ENCODE measurements around the gene PIGN. TPM values are rescaled to one million over a fixed set of nuclear protein-coding genes. Genes with fewer than 3 reads are reported as not detected.

The PIGN gene
- total RNA-seq, 1 experiment from 2014 or later: 21.4 TPM

DNA sequence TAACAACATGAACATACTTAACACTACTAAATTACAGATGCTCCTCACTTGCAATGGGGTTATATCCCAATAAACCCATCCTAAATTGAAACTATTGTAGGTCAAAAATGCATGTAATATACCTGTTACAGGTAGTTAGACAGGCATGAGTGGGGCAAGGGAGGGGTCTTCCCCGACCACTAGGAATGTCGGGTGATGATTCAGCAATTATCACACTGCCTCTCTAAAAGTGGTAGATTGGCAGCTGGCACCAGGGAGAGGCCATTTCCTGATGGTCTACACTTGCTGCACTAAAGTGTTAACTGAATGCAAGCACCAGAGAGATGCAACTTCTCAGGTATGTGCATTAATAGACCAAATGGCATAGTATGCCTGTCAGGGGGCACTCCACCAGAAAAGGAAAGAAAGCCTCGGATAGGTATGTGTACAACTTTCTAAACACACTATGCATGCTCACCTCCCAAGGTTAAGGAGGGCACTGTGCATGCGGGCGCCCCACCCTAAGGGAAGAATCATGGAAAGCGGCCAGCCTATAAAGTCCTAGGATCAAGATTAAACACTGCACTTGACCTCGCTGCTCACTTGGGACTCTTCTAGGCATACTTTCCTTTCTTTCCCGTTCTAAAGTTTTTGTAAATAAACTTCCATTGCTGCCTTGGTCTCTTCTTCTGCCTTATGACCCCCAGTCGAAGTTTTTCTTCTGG is 35.6 kb downstream of the PIGN start:
- no peak overlapping the region for H3K27ac ChIP-seq (ENCODE audit: low read length)
- no peaks in the 10 kb centered on the region; the same call in 1 of the 2 replicates for H3K36me3 ChIP-seq (ENCODE audit: control insufficient read depth, insufficient read depth, low read length)
- no peak for DNase-seq (ENCODE audit: low read depth, low spot score)
- intact Hi-C loops (cut with micrococcal nuclease; ENCODE audit: unreplicated experiment) (no loop called here), in situ Hi-C loops (cut with HindIII; ENCODE audit: low pct_unique_long_range_greater_than_20kb, low sequenced_read_pairs) (no loop called here)
- ChIA-PET CTCF (no interaction called here), POLR2A (no interaction called here)
- ATAC-seq: no peak
- H3K27me3 ChIP-seq (ENCODE audit: control insufficient read depth, insufficient read depth, low read length): no peaks in the 10 kb centered on the region
- no peak for TF ChIP-seq POLR2AphosphoS5 (IDR thresholded peaks at IDR 0.05; ENCODE audit: low read depth, low read length)
- TF ChIP-seq TCF7L2 (IDR thresholded peaks at IDR 0.05; ENCODE audit: low read depth, low read length): no peak
- TF ChIP-seq SIN3A (IDR thresholded peaks at IDR 0.05; ENCODE audit: borderline replicate concordance, insufficient read depth, low read depth, low read length): no peak
- TF ChIP-seq, protein P1, sequence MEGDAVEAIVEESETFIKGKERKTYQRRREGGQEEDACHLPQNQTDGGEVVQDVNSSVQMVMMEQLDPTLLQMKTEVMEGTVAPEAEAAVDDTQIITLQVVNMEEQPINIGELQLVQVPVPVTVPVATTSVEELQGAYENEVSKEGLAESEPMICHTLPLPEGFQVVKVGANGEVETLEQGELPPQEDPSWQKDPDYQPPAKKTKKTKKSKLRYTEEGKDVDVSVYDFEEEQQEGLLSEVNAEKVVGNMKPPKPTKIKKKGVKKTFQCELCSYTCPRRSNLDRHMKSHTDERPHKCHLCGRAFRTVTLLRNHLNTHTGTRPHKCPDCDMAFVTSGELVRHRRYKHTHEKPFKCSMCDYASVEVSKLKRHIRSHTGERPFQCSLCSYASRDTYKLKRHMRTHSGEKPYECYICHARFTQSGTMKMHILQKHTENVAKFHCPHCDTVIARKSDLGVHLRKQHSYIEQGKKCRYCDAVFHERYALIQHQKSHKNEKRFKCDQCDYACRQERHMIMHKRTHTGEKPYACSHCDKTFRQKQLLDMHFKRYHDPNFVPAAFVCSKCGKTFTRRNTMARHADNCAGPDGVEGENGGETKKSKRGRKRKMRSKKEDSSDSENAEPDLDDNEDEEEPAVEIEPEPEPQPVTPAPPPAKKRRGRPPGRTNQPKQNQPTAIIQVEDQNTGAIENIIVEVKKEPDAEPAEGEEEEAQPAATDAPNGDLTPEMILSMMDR (IDR thresholded peaks at IDR 0.05): no peak
- TF ChIP-seq, protein P2, sequence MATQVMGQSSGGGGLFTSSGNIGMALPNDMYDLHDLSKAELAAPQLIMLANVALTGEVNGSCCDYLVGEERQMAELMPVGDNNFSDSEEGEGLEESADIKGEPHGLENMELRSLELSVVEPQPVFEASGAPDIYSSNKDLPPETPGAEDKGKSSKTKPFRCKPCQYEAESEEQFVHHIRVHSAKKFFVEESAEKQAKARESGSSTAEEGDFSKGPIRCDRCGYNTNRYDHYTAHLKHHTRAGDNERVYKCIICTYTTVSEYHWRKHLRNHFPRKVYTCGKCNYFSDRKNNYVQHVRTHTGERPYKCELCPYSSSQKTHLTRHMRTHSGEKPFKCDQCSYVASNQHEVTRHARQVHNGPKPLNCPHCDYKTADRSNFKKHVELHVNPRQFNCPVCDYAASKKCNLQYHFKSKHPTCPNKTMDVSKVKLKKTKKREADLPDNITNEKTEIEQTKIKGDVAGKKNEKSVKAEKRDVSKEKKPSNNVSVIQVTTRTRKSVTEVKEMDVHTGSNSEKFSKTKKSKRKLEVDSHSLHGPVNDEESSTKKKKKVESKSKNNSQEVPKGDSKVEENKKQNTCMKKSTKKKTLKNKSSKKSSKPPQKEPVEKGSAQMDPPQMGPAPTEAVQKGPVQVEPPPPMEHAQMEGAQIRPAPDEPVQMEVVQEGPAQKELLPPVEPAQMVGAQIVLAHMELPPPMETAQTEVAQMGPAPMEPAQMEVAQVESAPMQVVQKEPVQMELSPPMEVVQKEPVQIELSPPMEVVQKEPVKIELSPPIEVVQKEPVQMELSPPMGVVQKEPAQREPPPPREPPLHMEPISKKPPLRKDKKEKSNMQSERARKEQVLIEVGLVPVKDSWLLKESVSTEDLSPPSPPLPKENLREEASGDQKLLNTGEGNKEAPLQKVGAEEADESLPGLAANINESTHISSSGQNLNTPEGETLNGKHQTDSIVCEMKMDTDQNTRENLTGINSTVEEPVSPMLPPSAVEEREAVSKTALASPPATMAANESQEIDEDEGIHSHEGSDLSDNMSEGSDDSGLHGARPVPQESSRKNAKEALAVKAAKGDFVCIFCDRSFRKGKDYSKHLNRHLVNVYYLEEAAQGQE (IDR thresholded peaks at IDR 0.05; ENCODE audit: insufficient read depth in 1 of 2, low read depth in 2 of 2, low read length in 1 of 2): no peak
- H3K9me3 ChIP-seq (ENCODE audit: control insufficient read depth, insufficient read depth, low read depth, low read length): no peaks in the 10 kb centered on the region
- BruUV-seq (replicated peaks): no TSS peak
- H3K4me3 ChIP-seq (ENCODE audit: low read depth in 2 of 2, low read length in 2 of 2): no peak overlapping the region
- H3K4me1 ChIP-seq (ENCODE audit: control insufficient read depth, insufficient read depth, low read length): no peaks in the 10 kb centered on the region

DNA sequence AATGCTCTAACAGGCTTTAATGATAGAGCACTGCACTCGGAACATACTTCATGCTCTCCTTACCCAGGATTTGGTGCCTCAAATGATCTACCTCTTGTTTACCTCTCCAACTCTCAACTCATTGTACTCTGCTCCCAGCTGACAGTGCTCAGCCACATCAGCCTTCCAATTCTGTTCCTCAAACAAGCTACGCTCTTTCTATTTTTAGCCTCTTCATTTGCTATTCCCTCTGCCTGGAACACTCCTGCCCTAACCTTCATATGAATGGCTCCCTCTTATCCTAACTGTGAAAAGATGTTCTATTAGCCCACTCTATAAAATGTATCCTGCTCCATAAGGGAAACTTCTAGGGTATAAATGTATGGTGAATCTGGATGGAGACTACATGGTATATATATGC is 42.5 kb downstream of the PIGN start:
- BruUV-seq (replicated peaks): no TSS peak
- Histone ChIP-seq H3K27ac (ENCODE audit: low read length) (no peak overlapping the region), H3K36me3 (ENCODE audit: control insufficient read depth, insufficient read depth, low read length) (no peaks in the 10 kb centered on the region; the same call in 1 of the 2 replicates), H3K27me3 (ENCODE audit: control insufficient read depth, insufficient read depth, low read length) (no peaks in the 10 kb centered on the region), H3K4me1 (ENCODE audit: control insufficient read depth, insufficient read depth, low read length) (no peaks in the 10 kb centered on the region), H3K9me3 (ENCODE audit: control insufficient read depth, insufficient read depth, low read depth, low read length) (no peaks in the 10 kb centered on the region), H3K4me3 (ENCODE audit: low read depth in 2 of 2, low read length in 2 of 2) (no peak overlapping the region)
- intact Hi-C loops (cut with micrococcal nuclease; ENCODE audit: unreplicated experiment) (no loop called here), in situ Hi-C loops (cut with HindIII; ENCODE audit: low pct_unique_long_range_greater_than_20kb, low sequenced_read_pairs) (no loop called here)
- ATAC-seq (no peak), DNase-seq (ENCODE audit: low read depth, low spot score) (no peak)
- TF ChIP-seq SIN3A (IDR thresholded peaks at IDR 0.05; ENCODE audit: borderline replicate concordance, insufficient read depth, low read depth, low read length): no peak
- ChIA-PET CTCF (no interaction called here), POLR2A (interaction anchor here (0.7 kb wide), 1 partner anchor 561 kb away, joined by 6 read pairs; no protein-coding TSS in a partner anchor)

DNA sequence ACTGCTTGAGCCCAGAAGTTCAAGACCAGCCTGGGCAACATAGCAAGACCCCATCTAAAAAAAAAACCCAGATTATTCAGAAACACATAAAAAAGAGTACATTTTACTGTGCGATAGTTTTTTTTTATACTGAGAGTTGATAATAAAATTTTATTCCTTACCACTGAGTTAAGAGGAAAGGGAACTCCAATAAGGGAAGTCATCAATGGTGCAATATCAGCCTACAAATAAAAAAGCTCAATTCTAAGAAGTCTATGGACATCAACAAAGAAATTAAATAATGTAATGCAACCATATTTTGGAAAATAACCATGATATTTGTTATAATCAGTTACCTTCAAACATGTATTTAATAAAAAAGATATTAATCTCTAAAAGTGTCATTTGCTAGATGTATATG is 46.6 kb downstream of the PIGN start:
- no peak for DNase-seq (ENCODE audit: low read depth, low spot score)
- no peaks in the 10 kb centered on the region for H3K27me3 ChIP-seq (ENCODE audit: control insufficient read depth, insufficient read depth, low read length)
- no peak overlapping the region for H3K4me3 ChIP-seq (ENCODE audit: low read depth in 2 of 2, low read length in 2 of 2)
- no peak for TF ChIP-seq POLR2AphosphoS5 (IDR thresholded peaks at IDR 0.05; ENCODE audit: low read depth, low read length)
- no peak for TF ChIP-seq SIN3A (IDR thresholded peaks at IDR 0.05; ENCODE audit: borderline replicate concordance, insufficient read depth, low read depth, low read length)
- TF ChIP-seq TCF7L2 (IDR thresholded peaks at IDR 0.05; ENCODE audit: low read depth, low read length): no peak
- TF ChIP-seq, protein P1 (IDR thresholded peaks at IDR 0.05): no peak
- TF ChIP-seq, protein P2 (IDR thresholded peaks at IDR 0.05; ENCODE audit: insufficient read depth in 1 of 2, low read depth in 2 of 2, low read length in 1 of 2): no peak
- in situ Hi-C loops (cut with HindIII; ENCODE audit: low pct_unique_long_range_greater_than_20kb, low sequenced_read_pairs) (no loop called here), intact Hi-C loops (cut with micrococcal nuclease; ENCODE audit: unreplicated experiment) (no loop called here)
- H3K27ac ChIP-seq (ENCODE audit: low read length): no peak overlapping the region
- ChIA-PET POLR2A (no interaction called here), CTCF (no interaction called here)
- BruUV-seq (replicated peaks): no TSS peak
- no peaks in the 10 kb centered on the region for H3K4me1 ChIP-seq (ENCODE audit: control insufficient read depth, insufficient read depth, low read length)
- no peaks in the 10 kb centered on the region for H3K9me3 ChIP-seq (ENCODE audit: control insufficient read depth, insufficient read depth, low read depth, low read length)
- no peak for ATAC-seq
- no peaks in the 10 kb centered on the region; the same call in 1 of the 2 replicates for H3K36me3 ChIP-seq (ENCODE audit: control insufficient read depth, insufficient read depth, low read length)
